Stimulated activated CD8-positive, alpha-beta memory T cell treated with anti-CD3 and anti-CD28 coated beads, Interleukin-12 subunit alpha, Interleukin-12 subunit beta, amount 100 ng/mL, for 24 hours (primary cell): Measurements from ENCODE around the gene JPH4.
"Not testable (repeated sequence)": the region's sequence is repeated elsewhere in the genome, so short reads cannot be mapped to it uniquely, and the experiment has no call there.

Source experiments
- DNase-seq: peaks from one replicate; pipeline ENCODE4 v3.0.0-alpha.2; 2020; ENCODE audit errors: extremely low read depth

JPH4 gene

DNA sequence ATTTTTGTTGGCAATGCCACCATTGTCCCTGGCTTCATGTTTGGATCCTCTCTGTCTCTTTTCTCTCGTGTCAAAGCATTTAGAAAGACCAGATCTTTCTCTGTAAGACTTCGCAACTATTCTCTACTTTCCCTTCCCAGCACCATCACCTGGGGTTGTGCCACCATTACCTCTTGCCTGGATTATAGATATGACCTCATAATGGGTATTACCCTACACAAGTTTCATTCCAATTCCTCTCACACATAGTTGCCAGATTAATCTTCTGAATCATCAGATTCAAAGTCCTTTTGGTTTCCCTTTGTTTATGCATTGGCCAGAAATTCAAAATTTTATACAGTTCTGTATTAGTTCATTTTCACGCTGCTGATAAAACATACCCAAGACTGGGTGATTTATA lies 30.4 kb upstream of the JPH4 start:
- no peak for DNase-seq

DNA sequence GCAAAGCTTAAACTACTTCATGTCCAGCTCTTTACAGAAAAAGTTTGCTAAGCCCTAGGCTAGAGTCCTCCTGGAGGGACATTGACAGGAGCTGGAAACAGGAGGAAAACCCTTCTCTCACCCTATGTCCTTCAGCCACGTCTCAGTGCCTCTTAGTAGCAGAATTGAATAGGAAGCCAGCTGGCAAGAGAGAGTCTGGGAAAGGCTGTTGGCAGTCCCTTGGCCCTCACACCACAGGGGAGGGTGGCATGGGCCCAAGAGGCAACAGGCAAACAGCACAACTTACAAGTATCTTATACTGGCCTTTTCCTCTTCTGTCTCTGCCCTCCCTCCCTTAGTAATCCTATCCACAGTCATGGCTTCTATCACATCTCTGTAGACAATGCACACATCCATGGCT lies 29.9 kb upstream of the JPH4 start:
- DNase-seq: no peak

DNA sequence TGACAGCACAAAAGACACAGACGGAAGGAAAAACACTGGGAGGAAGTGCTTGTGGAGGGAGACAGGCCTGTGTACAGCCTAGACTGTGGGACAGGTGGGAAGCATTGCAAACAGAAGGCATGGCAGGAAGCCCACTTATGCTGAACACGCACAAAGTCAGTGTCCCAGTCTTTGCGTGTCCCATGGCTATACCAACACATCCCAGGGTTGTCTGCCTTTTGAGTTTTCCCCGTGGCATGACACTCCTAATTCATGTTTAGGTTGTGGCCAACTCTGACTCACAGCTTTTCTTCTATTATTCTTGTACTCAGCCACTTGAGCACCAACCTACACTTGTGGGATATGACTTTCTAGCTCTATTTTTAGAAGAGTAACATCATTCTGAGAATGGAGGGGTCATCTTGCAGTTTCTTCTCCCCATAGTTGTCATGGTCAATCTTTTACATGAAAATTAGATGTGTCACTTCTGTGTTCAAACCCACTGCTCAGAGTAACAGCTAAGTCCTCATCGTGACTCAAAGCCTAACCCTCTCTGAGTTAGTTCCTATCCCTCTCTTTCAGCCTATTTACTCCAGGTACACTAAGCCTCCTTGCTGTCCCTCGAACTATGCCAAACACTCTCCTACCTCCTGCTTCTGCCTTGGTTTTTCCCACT lies 27.5 kb upstream of the JPH4 start:
- DNase-seq: no peak

DNA sequence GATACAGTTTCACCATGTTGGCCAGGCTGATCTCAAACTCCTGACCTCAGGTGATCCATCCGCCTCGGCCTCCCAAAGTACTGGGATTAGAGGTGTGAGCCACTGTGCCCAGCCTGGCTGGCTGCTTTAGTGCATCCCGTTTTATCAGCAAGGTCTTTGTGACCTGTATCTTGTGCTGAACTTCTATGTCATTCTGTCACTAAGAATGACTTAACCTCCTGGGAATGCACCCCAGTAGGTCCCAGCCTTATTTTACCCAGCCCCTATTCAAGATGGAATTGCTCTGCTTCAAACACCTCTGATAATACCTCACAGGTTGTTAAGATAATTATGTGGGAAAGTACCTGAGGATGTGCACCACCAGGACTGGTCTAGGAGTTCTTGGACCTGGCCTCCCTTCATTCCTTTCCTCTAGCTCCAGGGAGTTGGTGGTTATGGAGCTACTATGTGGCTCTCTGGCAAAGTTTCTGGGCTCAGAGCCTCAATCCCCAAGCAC lies 26.1 kb upstream of the JPH4 start:
- DNase-seq: no peak

DNA sequence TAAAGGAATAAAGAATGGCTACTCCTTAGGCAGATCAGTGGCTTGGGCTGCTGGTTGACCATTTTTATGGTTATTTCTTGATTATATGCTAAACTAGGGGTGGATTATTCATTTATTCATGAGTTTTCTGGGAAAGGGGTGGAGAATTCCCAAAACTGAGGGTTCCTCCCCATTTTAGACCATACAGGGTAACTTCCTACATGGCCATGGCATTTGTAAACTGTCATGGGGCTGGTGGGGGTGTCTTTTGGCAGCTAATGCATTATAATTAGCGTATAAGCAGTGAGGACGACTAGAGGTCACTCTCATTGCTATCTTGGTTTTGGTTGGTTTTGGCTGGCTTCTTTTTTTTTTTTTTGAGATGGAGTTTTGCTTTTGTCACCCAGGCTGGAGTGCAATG lies 25.6 kb upstream of the JPH4 start:
- no peak for DNase-seq

DNA sequence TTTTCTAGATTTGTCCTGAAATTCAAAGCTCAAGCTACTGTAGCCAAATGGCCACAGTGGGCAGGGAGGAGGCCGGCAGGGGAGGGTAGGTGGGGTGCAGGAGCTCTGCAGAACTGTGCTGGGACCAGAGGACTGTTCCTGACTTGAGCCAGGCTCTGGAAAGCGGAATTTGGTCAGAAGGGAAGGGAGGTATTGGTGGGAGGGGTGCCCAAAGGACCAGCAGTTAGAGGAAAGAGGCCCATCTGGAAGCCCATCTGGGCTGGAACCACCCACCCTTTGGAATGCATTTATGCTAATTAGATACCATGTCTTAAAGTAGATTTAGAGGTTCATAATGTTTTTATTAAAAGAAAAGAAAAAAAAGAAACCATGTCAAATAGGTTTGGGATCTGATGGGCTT lies 24.5 kb upstream of the JPH4 start:
- DNase-seq: no peak

DNA sequence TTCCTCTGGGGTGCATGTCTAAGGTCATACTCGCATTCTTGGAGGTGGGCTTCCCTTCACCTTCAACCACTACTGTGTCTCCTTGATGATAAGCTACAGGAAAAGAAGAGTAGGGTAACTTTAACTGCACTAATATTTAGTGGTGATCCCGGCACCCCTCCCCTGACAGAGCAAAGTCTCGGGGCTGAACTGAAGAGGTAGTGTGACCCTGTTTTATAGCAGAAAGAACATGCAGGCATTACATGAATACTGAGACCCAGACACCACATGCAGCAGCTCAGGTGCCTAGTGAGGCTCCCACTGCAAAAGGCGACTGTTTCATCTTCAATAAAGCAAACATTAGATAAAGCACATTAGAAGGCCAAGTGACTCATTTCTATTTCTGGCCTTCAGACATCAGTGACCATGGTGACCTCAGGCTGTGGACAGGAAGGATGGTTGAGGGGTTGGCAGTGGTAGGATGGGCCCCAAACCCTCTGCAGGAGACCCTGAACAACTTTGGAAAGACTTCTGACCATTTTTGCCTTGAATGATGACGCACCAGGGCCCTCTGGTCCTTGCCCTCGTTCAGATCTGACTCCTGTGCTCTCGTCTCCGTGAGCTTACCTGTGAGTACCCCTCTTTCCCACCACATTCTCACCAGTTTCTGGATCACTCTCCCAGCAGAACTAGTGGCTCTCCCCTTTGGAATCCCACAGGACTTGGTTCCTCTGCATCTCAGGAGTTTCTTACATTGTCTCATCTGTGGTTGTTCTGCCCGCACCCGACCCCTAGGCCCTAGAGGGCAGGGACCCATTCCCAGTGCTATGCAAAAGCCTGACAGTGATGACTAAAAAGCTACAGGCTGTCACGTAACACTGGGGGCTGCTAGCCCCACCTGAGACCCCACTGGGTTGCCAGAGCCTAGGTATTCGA lies 23.8 kb upstream of the JPH4 start:
- DNase-seq: no peak

DNA sequence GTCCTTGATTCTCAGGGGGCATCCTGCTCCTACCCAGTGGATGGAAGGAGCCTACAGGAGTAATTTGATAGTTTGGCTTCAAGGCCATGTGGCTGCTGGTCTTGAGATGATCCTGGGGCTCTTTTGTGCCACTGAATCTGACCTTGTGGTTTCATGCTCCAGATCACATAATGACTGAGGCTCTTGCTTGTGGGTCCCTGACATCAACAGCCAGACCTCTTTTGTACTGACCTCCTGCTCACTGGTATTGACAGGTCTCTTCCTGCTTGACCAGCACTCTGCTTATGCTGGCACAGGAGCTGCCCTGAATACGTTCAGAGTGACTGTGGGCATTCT lies 23.2 kb upstream of the JPH4 start:
- no peak for DNase-seq

DNA sequence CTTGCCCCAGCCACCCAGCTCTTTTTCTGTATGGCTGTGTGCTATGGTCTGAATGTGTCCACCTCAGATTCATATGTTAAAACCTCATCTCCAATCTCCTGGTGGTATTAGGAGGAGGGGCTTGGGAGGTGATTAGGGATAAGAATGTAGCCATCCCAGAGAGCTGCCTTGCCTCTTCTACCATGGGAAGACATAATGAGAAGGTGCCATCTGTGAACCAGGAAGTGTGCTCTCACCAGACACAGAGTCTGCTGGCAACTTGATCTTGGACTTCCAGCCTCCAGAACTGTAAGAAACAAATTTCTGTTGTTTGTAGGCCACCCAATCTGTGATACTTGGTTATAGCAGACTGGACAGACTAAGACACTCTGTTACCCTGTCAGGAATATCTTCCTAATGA lies 22.8 kb upstream of the JPH4 start:
- no peak for DNase-seq

DNA sequence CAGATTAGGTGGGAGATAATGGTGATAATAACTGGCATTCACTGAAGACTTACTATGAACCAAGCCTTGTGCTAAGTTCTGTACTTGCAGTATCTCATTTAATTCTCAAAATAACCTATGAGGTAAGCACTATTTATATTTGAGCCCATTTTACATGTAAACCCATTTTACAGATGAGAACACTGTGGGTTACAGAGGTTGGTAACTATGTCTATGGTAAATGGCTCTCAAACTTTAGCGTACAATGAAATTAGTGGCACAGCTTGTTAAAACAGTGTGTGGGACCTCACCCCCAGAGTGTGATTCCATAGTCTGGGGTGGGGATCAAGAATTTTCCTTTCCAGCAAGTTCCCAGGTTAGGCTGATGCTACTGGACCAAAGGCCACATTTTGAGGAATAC lies 22.2 kb upstream of the JPH4 start:
- DNase-seq: no peak

DNA sequence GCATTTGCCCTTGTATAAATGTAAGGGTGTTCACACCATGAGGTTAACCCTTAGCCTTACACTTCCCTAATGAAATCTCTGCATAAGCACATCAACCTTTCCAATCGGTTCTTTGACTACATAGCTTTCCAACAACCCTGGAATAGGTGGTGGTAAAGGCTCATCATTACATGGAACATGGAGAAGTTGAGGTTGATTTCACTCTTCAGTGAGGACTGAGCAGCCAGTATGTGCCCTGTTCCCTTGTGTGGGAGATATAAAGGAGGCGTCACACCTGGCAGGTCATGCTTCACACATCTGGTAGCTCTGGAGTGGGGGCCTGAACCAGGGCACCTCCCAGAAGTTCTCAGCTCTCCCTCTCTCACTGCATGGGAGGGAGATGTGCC lies 21.7 kb upstream of the JPH4 start:
- DNase-seq: no peak

DNA sequence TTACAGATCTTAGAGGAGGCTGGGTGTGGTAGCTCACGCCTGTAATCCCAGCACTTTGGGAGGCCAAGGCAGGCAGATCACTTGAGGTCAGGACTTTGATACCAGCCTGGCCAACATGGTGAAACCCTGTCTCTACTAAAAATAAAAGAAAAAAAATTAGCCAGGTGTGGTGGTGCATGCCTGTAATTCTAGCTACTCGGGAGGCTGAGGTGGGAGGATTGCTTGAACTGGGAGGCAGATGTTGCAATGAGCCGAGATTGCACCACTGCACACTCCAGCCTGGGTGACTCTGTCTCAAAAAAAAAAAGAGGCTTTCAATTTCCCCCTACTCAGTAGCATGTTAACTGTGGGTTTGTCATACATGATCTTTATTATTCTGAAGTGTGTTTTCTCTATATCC lies 15.6 kb upstream of the JPH4 start:
- DNase-seq: not testable (repeated sequence)

DNA sequence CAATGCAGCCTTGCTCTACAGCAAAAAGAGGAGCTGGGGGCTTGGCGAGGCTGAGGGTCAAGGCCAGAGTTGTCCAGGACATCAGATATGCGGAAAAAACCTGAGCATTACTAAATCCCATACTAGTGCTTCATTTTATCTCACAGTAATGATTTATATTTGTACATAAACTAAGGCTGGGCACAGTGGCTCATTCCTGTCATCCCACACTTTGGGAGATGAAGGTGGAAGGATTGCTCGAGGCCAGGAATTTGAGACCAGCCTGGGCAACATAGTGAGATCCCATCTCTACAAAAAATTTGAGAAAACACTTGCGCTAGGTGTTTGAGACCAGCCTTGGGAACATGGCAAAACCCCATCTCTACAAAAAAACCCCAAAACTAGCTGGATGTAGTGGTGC lies 11.6 kb upstream of the JPH4 start:
- DNase-seq: no peak

DNA sequence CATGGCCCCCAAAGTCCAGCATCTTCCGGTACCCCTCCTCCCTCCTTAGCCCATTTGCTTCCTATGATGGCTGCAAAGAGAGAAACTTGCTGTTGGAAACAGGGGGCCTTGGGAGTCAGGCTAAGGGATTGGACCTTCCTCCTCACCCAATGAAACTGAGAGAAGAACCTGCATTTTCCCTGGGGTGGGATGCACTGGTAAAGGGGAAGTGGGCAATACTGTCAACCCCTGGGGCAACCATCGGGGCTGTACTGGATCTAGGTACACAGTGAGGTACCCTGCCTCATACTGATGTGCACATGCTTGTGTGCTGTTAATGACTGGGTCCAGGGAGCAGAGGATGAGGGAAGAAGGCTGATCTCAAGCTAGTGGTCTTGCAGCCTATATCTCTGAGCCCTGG lies 11.0 kb upstream of the JPH4 start:
- no peak for DNase-seq

DNA sequence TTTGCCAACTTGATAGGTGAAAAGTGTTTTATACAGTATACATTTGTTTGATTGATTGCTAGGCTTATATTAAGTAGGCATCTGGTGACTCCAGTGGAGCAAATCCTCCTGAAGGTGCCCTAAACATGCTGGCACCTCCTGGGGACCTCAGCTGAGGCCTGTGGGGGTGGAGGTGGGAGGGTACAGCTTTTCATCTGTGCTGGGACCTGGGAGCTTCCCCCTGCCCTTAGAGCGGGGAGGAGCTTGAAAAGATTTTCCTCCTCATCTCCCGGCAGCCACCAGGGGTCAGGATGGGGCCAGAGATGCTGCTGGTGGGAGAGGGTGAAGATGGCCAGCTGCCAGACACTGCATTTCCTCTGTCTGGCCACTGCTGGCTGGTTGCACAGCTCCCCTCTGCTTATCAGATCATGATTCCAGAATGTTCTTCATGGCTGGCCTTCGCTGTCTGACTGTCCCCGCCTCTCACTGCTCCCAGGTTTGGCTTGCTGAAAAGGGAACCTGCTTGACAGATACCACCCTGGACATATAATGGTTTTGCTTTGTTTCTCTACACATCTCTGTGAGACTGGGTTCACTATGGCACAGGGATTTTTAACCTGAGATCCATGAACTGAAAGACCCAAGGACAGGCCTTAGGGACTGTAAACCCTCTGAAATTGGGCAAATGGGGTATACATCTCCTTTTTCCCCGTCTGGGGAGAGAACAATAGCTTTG lies 10.5 kb upstream of the JPH4 start:
- peak; percentile 47 for DNase-seq

DNA sequence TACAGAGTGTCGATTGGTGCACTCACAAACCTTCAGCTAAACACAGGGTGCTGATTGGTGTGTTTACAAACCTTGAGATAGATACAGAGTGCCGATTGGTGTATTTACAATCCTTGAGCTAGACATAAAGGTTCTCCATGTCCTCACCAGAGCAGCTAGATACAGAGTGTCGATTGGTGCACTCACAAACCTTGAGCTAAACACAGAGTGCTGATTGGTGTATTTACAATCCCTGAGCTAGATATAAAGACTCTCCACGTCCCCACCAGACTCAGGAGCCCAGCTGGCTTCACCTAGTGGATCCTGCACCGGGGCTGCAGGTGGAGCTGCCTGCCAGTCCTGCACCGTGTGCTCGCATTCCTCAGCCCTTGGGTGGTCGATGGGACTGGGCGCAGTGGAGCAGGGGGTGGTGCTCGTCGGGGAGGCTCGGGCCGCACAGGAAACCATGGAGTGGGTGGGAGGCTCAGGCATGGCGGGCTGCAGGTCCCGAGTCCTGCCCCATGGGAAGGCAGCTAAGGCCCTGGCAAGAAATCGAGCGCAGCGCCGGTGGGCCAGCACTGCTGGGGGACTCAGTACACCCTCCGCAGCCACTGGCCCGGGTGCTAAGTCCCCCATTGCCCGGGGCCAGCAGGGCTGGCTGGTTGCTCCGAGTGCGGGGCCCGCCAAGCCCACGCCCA lies 6.1 kb upstream of the JPH4 start:
- DNase-seq: not testable (repeated sequence)

DNA sequence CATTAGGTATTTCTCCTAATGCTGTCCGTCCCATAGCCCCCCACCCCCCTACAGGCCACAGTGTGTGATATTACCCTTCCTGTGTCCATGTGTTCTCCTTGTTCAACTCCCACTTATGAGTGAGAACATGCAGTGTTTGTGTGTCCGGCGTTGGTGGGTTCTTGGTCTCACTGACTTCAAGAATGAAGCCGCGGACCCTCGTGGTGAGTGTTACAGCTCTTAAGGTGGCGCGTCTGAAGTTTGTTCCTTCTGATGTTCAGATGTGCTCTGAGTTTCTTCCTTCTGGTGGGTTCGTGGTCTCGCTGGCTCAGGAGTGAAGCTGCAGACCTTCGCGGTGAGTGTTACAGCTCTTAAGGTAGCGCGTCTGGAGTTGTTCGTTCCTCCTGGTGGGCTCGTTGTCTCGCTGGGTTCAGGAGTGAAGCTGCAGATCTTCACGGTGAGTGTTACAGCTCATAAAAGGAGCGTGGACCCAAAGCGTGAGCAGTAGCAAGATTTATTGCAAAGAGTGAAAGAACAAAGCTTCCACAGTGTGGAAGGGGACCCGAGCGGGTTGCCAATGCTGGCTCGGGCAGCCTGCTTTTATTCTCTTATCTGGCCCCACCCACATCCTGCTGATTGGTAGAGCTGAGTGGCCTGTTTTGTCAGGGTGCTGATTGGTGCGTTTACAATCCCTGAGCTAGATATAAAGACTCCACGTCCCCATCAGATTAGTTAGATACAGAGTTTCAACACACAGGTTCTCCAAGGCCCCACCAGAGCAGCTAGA lies 5.4 kb upstream of the JPH4 start:
- DNase-seq: not testable (repeated sequence)

DNA sequence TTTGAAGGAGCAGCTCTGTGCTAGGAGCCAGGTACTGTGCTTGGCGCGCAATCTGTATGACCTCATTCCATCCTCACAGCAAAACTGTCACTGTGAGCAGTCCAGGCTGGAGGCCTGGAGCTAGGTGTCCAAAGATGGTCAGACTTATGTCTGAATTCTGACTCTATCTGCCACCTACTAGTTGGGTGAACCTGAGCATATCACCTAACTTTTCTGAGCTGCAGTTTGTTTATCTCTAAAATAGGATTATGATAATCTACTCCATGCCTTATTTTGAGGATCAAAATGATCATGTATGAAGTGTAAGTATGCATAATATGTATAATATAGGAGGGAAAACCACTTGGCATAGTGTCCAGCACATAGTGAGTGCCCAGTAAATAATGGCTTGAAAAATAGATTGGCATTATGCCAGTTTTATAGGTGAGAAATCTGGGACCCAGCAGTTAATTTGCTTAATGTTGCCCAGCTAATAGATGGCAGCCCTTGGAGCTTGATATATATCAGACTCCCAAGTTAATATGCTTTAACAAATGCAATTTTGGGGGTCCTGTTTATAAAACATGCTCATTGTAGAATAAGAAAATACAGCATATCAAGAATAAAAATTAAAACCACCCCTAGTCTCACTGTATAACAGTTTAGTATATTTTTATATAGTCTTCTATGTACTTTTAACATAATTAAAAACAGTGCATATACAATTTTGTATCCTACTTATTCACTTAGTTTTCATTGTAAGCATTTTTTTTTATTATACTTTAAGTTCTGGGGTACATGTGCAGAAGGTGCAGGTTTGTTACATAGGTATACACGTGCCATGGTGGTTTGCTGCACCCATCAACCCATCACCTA lies 4.5 kb upstream of the JPH4 start:
- DNase-seq: no peak

DNA sequence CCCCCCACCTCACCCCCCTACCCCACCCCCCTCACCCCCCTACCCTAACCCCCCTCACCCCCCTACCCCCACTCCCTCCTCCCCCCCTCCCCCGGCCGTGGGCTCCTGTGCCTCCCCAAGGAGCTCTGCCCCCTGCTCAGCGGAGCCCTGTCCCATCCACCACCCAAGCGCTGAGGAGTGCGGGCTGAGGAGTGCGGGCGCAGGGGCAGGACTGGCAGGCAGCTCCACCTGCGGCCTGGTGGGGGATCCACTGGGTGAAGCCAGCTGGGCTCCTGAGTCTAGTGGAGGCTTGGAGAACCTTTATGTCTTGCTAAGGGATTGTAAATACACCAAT lies 2.3 kb upstream of the JPH4 start:
- no peak for DNase-seq

DNA sequence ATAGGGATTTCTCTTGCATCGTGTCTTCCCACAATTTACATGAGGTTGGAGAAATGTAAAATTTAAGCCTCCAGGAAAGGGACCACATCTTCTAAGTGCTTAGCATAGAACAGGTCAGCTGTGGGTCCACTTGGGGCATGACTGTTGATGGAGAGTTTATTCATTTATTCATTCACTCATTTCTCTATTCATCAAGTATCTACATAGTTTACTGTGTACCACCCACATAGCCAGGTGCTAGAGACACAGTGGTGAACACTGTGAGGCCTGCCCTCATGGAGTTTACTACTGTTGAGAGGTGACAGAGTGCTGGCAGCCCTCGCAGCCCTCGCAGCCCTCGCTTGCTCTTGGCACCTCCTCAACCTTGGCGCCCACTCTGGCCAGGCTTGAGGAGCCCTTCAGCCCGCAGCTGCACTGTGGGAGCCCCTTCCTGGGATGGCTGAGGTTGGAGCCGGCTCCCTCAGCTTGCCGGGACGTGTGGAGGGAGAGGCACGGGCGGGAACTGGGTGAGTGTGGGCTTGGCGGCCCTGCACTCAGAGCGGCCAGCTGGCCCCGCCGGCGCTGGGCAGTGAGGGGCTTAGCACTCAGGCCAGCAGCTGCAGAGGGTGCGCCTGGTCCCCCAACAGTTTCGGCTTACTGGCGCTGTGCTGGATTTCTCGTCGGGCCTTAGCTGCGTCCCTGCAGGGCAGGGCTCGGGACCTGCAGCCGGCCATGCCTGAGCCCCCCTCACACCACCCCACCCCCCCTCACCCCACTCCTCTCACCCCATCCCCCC lies 1.7 kb upstream of the JPH4 start:
- DNase-seq: no peak
